Hepatic stellate cell (primary cell): ENCODE measurements around the gene ZNF124.
"Not testable (repeated sequence)": the region's sequence is repeated elsewhere in the genome, so short reads cannot be mapped to it uniquely, and the experiment has no call there.

ENCODE experiments used
- DNase-seq: peaks from one replicate; pipeline ENCODE4 v3.0.0; 2011; ENCODE audit warnings: low spot score

ZNF124 gene

GRCh38 chr1:247172996-247173395 is 1.2 kb upstream of the ZNF124 start:
- no peak for DNase-seq

GRCh38 chr1:247171443-247171842 is 377 bp downstream of the ZNF124 start:
- not testable (repeated sequence) for DNase-seq

GRCh38 chr1:247165674-247166073 is 6.1 kb downstream of the ZNF124 start:
- DNase-seq: no peak

- no peak for DNase-seq
These were observed 7.1 kb downstream of the ZNF124 start for GRCh38 chr1:247164694-247165093.

- DNase-seq: no peak
These were observed 15.0 kb downstream of the ZNF124 start for GRCh38 chr1:247156787-247157232.

GRCh38 chr1:247147781-247148180 is 24.0 kb downstream of the ZNF124 start:
- DNase-seq: no peak

GRCh38 chr1:247147120-247147519 is 24.7 kb downstream of the ZNF124 start:
- DNase-seq: not testable (repeated sequence)

GRCh38 chr1:247146671-247147070 is 25.1 kb downstream of the ZNF124 start:
- no peak for DNase-seq

GRCh38 chr1:247145279-247145678 is 26.5 kb downstream of the ZNF124 start:
- DNase-seq: no peak

GRCh38 chr1:247139557-247139956 is 32.3 kb downstream of the ZNF124 start:
- not testable (repeated sequence) for DNase-seq

GRCh38 chr1:247131236-247131635 is 40.6 kb downstream of the ZNF124 start:
- no peak for DNase-seq

- DNase-seq: not testable (repeated sequence)
These were observed 44.1 kb downstream of the ZNF124 start for GRCh38 chr1:247127519-247128282.

GRCh38 chr1:247126601-247127000 is 45.2 kb downstream of the ZNF124 start:
- not testable (repeated sequence) for DNase-seq

- DNase-seq: not testable (repeated sequence)
These were observed 45.7 kb downstream of the ZNF124 start for GRCh38 chr1:247126166-247126565.

- no peak for DNase-seq
These were observed 50.4 kb downstream of the ZNF124 start for GRCh38 chr1:247121382-247121781.

- not testable (repeated sequence) for DNase-seq
These were observed 51.5 kb downstream of the ZNF124 start for GRCh38 chr1:247120408-247120668.

- no peak for DNase-seq
These were observed 52.0 kb downstream of the ZNF124 start for GRCh38 chr1:247119600-247120407.

GRCh38 chr1:247118946-247119446 is 52.8 kb downstream of the ZNF124 start:
- DNase-seq: no peak

- no peak for DNase-seq
These were observed 56.3 kb downstream of the ZNF124 start for GRCh38 chr1:247115545-247115944.

GRCh38 chr1:247115141-247115510 is 56.7 kb downstream of the ZNF124 start:
- no peak for DNase-seq

GRCh38 chr1:247114351-247115140 is 57.3 kb downstream of the ZNF124 start:
- no peak for DNase-seq

- no peak for DNase-seq
These were observed 58.0 kb downstream of the ZNF124 start for GRCh38 chr1:247113733-247114271.
